H1 (cell line): ENCODE measurements around the gene TGM2. TPM values are rescaled to one million over a fixed set of nuclear protein-coding genes. Genes with fewer than 3 reads are reported as not detected.

ENCODE experiments used
- EGR1 ChIP-seq: IDR thresholded peaks from 2 replicates; pipeline ENCODE4 v1.6.1; 2011; ENCODE audit warnings: low read depth, low read length, borderline replicate concordance
- TAF7 ChIP-seq: optimal IDR thresholded peaks from 2 replicates; pipeline ENCODE3; 2011; ENCODE audit warnings: low read depth, mild to moderate bottlenecking, inconsistent platforms, low read length, moderate library complexity, borderline replicate concordance
- polyA plus RNA-seq, 7 experiments: library from polyadenylated mRNA; depleted of rRNA in 3 of 7; stranded (reverse) in 5 of 7; unstranded in 2 of 7; fragments of >200 nt in 5 of 7; fragments of 200-250 nt in 2 of 7; gene quantifications; 1 replicate in 5 of 7; 2 replicates in 1 of 7; 4 replicates in 1 of 7; pipeline versions ENCODE4 v1.2.1 to v1.2.3, GENCODE V29; 2011 to 2013; ENCODE audit warnings: missing spikeins in 2 of 7, mixed read lengths in 2 of 7
- total RNA-seq: library from RNA; stranded (reverse); fragmentation: NEBNext Ultra II Directional; extraction: Animal tissue kit (Norgen Biotek cat#: 25700); gene quantifications from 2 replicates; pipeline ENCODE4 v1.2.1, GENCODE V29; 2021

TGM2 gene
- total and polyA plus RNA-seq, 2 of the 8 experiments (the other 6 are each of a cell fraction or from before 2014, with no cell fraction given): 0.86 to 1.0 TPM

DNA sequence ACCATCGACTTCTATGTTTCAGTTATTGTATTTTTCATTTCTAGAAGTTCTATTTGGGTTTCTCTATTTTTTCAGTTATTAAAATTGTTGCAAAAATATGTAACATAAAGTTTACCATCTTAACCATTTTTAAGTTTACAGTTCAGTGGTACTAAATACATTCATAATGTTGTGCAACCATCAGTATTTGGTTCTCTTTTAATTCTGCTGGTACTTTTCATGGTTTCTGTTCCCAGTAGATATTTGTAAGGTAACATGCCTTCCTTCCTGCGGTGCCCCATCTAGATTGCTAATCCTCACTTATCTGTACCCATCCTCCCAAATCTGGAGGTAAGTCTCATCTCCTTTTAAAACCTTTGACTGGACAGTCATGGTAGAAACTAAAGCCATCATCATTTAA, 47.9 kb downstream of the TGM2 start (continued):
- TF ChIP-seq EGR1 (no peak), TAF7 (no peak)
